Adrenal gland (tissue), 5 donors: ENCODE results near the gene HOXB2.

Experiments
- POLR2A ChIP-seq, 2 donors: fragments of 450-650 bp; IDR thresholded peaks; one replicate each; pipeline ENCODE4 v1.6.1; 2017; ENCODE audit warnings: antibody characterized with exemption in 2 of 2, mild to moderate bottlenecking in 2 of 2, moderate library complexity in 1 of 2
- TF ChIP-seq, protein P1 (sequence below), 6 experiments: fragments of 450-650 bp in 4 of 6; fragments of 200-600 bp in 2 of 6; sonication (generic) in 1 of 6; IDR thresholded peaks; 1 replicate in 5 of 6; 2 replicates in 1 of 6; pipeline versions ENCODE4 v1.5.1 to v1.8.0; 2016 to 2021; ENCODE audit warnings: antibody characterized with exemption in 6 of 6, mild to moderate bottlenecking in 2 of 6, moderate library complexity in 1 of 6
- donor health status: DM: no; HTN: no; CAD: no.

GRCh38 chr17:48523010-48523409, 21.9 kb downstream of the HOXB2 start:
- no peak for TF ChIP-seq POLR2A (IDR thresholded peaks at IDR 0.05)
- TF ChIP-seq, protein P1, sequence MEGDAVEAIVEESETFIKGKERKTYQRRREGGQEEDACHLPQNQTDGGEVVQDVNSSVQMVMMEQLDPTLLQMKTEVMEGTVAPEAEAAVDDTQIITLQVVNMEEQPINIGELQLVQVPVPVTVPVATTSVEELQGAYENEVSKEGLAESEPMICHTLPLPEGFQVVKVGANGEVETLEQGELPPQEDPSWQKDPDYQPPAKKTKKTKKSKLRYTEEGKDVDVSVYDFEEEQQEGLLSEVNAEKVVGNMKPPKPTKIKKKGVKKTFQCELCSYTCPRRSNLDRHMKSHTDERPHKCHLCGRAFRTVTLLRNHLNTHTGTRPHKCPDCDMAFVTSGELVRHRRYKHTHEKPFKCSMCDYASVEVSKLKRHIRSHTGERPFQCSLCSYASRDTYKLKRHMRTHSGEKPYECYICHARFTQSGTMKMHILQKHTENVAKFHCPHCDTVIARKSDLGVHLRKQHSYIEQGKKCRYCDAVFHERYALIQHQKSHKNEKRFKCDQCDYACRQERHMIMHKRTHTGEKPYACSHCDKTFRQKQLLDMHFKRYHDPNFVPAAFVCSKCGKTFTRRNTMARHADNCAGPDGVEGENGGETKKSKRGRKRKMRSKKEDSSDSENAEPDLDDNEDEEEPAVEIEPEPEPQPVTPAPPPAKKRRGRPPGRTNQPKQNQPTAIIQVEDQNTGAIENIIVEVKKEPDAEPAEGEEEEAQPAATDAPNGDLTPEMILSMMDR (IDR thresholded peaks at IDR 0.05) = no peak
